SIG-M5 treated with dmso at 0.1 percent for 504 hours (cell line): Measurements from ENCODE around the gene KRT39.
A peak's percentile ranks its signal among the peaks of the same experiment; 100 is the strongest.
"Not testable (repeated sequence)": the region's sequence is repeated elsewhere in the genome, so short reads cannot be mapped to it uniquely, and the experiment has no call there.

Experiments used
- DNase-seq: peaks from one replicate; lab custom pipeline; 2025; ENCODE audit not compliant: unreplicated experiment; lab: John Stamatoyannopoulos, UW

Gene KRT39

DNA sequence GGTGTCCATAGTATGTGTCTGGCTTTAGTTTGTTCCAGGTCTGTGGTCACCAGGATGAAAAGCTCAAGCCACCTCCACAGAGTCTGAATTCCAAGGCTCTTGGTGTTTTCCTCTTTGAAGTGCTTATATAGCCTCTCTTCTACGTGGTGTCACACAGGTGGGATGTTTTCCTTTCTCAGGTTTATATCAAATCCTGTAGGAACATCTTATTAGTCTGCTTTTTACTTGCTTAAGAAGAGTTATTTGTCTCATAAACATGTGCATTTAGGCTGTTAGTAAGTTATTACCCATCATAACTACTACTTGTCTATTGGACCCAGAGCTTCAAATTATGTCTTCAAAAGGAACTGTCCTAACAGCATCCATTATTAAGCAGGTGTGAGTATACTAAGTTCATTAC lies at the start of gene KRT39:
Gene KRT39, minus strand, starts transcription at position 101 of the 400 bp plus-strand sequence. Its CDS starts 92 bp downstream, at position 9.
- DNase-seq = no peak

DNA sequence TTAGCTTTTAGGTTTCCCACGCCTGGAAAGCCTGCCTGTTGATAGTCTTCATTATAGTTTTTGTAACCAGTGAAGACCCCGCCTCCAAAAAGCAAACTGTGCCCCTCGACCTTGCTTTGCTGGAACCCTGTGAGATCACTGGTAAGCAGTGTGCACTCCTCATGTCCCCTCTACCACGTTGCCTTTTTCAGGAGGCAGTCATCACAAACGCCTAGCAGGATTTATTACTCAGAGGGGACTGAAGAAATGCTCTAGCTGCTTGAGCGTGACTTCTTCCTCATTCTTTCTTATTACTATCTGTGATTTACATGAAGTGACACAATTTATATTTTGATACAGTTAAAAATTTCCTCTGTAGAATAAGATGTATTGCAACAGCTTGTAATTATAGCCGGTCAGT lies 48.7 kb upstream of the KRT39 start:
- DNase-seq = no peak

DNA sequence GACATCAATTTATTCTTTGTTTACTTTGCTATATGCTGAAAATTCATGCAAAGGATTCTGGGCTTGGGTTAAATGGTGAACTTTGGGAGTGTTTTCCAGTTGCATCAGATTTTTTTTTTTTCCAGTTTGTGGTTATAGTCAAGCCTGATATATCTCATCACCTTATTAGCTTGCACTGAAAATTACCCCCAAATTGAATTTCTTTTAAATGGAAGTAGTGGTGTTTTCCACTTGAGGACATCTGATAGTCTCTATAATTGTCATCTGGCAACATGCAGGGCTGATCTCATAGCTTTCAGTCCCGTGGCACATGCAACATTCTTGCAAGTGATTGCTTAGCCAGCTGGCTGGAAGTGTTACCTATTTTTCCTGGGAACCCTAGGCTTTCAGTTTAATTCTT lies 46.9 kb upstream of the KRT39 start:
- no peak for DNase-seq

DNA sequence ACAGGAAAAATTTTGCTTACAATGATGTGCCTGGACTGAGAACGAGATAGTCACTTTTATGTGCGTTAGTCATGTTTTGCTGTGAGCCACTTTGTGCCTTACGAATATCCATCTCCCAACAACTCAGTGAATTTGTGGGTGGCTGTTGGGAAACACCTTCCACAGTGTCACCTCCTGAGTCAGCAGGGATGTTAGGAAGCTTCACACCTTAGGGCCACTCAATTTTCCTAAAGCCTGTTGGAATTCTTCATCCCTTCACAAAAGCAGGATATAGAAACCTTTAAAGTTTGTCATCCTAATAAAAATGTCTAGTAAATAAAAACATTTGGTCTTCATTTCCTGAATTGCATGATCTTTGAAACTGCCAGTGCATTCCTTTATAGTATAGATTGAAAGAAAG lies 46.4 kb upstream of the KRT39 start:
- no peak for DNase-seq

DNA sequence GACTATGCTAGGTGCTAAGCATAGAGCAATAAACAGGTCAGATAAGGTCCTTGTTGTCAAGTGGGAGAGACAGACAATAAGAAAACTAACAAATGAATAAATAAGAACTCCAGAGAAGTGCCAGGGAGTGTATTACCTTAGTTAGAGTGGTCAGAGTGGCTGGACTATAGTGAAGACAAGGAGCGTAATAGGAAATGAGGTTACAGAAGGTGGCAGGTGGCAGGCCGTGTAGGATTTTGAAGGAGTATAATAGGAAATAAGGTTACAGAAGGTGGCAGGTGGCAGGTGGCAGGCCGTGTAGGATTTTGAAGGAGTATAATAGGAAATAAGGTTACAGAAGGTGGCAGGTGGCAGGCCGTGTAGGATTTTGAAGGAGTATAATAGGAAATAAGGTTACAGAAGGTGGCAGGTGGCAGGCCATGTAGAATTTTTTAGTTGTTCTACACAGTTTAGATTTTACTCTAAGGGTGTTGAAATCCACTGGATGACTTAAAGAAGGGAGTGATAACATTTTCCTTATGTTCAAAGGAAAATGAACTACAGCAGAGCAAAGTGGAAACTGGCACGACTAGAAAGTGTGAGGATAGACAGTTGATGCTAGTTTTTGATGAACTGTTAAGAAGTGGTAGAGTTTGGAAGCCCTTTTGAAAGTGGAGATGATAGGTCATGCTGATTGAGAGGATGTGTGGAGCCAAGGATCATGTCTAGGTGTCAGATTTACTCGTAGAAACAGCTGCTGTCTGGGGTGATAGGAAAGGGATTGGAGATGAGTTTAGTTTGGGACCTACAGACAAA lies 45.8 kb upstream of the KRT39 start:
- no peak for DNase-seq

DNA sequence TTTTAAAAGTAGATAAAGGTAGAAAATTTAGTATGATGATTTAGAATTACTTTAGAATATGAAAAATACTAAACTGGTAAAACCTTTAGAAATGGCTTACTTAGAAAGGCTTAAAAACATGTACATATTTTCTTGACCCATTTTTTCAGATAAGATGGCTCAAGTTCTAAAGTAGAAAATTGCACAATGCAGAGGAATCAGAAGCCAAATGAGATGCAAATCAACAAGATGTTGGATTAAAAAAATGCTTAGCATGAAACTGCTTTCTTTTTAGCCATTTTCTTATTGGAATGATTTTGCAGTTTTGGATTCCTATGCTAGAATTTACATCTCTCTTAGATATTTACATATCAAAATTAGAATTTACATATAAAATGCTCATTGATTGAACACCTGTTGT lies 43.7 kb upstream of the KRT39 start:
- DNase-seq = no peak

DNA sequence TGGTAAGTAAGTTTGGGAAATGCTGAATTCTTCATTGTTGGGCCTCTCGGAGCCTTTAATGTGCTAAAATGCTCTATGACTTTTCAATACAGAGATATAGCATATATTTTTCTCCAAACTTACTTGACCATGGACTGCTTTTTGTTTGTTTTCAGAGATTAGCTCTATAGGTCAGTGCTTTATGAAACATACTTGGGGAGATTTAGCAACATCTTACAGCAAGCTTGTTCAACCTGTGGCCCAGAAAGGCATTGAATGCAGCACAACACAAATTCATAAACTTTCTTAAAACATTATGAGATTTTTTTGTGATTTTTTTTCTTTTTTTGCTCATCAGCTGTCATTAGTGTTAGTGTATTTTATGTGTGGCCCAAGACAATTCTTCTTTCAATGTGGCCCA lies 43.2 kb upstream of the KRT39 start:
- no peak for DNase-seq

DNA sequence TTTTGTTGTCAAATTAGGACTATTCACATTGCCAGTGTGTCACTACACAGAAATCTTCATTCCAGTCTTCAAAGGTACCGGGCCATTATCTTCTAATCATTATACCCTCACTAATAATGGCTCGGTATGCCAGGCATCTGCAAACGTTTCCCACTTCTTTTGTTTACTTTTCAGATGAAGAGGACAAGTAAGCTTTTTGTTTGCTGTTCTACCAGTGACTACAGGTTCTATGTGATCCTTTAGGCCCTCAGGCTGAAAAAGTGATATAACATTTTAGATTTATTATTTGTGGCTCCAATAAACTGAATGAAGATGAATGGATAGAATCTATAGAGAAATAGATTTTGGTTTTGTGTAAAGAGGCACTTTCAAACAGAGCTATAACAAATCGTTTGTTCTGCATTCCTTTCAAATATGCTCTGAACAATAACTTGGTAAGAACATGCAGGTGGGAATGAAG lies 42.6 kb upstream of the KRT39 start:
- peak; percentile 21 for DNase-seq

DNA sequence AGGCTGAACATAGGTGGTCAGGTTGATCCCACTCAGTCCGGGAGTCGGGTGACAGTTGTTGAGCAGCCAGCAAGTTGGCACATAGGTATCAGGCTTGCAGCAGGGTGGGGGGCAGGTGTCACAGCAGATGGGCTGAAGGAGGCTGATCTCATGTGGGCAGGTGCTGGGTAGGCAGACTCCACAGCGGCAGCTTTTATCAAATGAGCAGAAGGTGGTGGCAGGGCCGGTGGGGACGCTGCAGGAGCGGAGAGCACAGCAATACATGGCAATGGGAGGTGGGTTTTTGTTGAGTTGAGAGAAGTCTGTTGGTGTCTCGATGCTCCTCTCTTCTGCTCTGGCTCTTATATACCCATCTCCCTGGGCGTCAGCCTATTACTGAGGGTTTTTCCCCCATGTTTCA lies 42.1 kb upstream of the KRT39 start, which contains the start of gene KRTAP3-1:
Gene KRTAP3-1, minus strand, starts transcription at position 318 of the 400 bp plus-strand sequence. Its CDS starts 54 bp downstream, at position 264.
- no peak for DNase-seq

DNA sequence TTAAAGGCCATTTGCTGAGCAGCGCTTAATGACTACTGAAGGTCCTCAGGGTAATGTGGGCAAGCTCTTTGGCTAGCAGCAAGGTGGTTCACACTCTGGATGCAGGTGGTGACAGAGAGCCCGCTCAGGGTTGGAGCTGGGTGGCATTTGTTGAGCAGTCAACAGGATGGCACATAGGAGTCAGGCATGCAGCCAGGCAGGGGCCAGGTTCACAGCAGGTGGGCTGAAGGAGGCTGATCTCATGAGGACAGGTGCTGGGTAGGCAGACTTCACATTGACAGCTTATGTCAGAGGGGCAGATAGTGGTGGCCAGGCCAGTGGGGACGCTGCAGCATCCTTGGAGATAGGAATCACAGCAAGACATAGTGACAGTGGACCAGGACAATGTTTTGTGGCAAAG lies 37.6 kb upstream of the KRT39 start:
- DNase-seq = no peak

DNA sequence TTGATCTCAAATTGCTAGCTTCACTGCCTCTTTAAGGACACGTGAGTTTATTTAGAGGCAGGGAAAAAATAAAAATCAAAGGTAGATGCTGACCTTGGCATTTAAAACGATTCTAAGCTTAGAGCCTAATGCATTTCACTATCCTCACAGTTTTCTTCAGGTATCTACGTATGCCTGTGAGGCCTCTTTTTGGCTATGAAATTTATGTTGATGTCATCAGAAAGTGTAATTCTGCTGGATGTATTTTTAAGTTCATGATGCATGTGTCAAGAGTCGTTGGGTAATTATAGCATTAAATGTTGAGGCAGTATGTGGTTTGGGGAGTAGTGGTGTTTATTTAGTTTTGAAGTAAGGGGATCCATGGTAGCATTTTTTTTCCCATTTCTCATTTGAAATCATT lies 37.2 kb upstream of the KRT39 start:
- no peak for DNase-seq

DNA sequence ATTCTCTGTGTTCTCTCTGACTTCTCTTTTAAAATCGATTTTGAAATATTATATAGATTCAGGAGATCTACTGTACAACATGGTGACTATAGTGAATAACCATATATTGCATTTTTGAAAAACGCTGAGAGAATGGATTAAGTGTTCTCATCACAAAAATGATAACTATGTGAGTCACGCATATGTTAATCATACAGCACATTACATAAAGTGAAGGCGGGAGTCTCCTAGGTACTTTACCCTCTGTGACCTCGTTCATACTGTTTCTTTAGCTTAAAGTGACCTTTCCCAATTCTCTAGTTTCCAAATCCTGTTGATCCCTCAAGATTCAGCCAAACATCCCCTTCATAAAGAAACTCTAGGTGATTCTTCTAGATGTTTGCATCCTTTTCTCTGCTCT lies 36.1 kb upstream of the KRT39 start:
- no peak for DNase-seq

DNA sequence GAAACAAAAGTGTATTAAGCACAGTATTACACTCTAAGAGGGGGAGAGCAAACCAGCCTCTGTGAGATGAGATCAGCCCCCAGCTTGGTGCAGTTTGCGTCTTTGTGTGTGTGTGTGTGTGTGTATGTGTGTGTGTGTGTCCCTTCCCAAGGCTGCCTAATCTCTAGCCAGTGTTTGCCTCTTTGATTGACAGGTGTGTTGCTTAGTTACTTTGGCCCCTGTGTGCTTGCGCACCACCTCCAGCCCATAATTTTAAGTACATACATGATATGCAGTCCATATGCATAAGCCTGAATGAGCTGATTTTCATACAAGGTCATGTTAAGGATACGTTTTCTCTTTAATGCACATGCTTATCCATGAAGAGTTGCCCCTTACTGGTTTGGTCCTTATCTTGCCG lies 35.0 kb upstream of the KRT39 start:
- DNase-seq = no peak

DNA sequence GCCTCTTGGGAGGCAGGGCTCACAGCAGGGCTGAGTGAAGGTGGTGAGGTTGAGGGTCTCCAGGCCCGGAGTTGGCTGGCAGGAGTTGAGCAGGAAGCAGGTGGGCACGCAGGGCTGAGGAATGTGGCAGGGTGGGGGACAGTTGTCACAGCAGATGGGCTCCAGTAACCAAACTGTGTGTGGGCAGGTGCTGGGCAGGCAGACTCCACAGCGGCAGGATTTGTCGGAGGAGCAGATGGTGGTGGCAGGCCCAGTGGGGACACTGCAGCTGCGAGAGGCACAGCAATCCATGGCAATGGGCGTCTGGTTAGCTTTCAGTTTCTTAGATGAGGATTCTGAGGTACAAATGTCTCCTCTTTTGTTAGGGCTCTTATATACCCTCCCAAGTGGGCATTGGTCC lies 32.8 kb upstream of the KRT39 start, which contains the start of gene KRTAP3-2:
Gene KRTAP3-2, minus strand, starts transcription at position 344 of the 400 bp plus-strand sequence. Its CDS starts 53 bp downstream, at position 291.
- DNase-seq = not testable (repeated sequence)

DNA sequence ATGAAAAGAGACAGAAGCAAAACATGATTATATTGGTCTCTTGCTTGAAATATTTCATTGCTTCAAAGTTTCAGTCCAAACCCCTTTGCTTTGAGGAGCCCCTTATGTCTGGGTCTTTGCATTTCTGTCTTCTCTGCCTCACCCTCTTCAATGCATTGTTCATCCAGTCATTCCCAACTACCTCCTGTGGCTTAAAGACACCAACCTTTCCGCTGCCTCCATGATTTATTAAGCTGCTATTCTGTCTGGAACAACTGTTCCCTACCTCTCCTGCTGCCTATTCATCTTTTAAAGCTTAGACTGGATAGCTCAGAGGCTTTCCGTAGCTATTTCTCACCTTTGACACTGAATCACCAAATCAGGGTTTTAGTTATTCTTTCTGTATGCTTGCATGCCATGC lies 30.6 kb upstream of the KRT39 start:
- DNase-seq = no peak

DNA sequence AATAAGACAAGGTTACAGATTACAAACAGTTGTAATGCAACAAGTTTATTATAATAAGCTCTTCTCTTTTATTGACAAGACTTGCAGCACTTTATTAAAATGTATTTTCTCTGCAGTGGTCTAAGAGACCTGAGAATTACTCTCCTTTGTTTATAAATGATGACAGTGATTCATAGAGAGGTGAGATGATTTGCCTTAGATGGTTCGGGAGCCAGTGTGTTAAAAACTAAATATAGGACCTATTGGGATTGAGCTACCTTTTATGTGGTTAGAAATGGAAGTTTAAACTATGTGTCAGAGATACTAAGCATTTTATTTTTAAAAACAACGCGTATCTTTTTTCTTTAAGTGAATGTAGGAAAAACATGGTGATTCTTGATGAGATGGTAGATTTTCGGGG lies 30.1 kb upstream of the KRT39 start:
- DNase-seq = no peak

DNA sequence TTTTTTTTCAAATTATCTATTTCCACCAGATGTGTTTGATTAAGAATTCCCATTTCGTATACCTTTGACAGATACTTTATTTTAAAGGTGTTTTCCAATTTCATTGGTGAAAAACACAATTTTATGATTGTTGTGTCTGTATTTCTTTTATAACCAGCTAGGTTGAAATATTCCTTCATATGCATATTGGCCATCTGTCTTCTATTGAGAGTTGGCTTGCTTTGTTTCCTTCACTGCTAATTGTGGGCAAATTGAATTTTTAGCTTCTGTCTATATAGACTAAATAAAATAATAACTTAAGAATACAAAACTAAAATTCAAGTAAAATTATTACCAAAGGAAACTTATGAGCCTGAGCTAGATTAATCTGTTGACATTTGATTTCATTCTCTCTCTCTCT lies 28.4 kb upstream of the KRT39 start:
- no peak for DNase-seq

DNA sequence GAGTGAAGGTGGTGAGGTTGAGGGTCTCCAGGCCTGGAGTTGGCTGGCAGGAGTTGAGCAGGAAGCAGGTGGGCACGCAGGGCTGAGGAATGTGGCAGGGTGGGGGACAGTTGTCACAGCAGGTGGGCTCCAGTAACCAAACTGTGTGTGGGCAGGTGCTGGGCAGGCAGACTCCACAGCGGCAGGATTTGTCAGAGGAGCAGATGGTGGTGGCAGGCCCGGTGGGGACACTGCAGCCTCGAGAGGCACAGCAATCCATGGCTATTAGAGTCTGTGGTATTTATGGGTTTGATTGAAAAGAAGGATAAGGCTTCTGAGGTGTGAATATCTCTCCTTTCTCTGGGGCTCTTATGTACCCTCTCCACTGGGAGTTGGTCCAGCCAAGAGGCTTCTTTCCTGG lies 27.1 kb upstream of the KRT39 start, which contains the start of gene KRTAP3-3:
Gene KRTAP3-3, minus strand, starts transcription at position 326 of the 400 bp plus-strand sequence. Its CDS starts 67 bp downstream, at position 259.
- DNase-seq = no peak

DNA sequence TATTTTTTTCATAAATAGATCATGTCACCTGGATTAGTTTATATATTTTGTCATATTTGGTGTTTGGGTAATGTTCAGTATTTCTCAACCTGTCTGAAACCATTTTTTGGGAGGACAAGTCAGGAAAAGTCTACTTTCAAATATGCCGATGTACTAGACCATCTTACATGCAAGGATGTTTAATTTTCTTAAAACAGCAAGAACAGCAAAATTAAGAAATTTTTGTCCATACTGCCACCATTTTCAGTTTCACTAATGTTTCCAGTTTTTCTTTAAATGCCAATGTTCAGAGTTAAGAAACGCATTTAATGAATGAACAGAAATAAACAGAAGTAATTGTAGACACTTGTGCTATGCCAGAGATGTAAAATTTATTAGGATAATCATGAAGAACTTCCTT lies 26.3 kb upstream of the KRT39 start:
- DNase-seq = no peak

DNA sequence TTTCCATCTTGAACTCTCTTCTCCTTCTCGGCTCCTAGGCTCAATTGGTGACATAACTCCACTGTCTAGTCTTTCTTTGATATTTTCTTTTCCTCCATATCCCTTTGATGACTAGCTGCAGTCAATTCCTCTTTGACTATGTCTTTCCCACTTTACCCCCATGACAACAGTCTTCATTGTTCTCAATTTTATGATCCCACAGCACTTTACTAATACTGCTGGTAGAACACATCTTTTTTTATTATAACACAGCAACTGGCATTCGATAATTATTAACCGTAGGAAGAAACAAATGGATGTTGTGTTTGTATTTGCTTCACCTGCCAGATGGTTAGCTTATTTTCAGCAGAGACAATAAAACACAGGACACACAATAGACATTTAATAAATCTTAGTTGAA lies 25.9 kb upstream of the KRT39 start:
- no peak for DNase-seq

DNA sequence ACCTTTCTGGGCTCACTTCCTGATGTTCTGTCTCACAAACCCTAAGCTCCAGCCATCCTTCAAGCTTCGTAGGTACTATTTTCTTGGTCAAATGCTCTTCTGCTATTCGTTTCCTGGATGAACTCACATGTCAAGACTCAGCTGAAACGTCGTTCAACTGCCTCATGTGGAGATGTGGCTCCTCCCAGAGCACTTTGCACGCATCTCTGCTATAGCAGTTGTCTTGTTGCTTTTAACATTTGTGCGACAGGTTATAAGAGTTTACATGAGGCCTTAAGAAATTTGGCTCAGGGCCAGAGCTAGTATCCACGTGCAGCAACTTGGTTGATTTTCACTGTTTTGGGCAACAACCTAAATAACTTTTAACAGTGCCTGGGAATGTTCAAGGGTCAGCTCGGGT lies 20.2 kb upstream of the KRT39 start:
- DNase-seq = no peak

DNA sequence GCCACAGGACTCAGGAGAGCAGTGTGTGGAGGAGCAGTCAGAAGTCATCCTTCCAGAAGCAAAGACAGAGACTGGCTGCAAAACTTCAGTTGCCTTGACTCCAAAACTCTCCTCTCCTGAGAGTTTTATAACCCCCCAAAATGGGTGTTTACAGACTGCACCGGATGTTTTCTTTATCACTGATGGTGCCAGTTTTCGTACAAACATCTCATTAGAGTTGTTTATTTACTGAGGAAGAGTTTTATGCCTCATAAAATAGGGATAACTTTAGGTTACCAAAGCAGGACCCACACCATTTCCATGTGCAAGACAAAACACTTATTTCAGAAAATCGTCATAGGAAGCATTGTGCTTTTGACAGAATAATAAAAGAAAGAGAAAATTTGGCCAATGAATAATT lies 17.5 kb upstream of the KRT39 start, which contains the start of gene KRT40:
Gene KRT40, minus strand, starts transcription at position 101 of the 400 bp plus-strand sequence. Its CDS starts 53 bp downstream, at position 48.
- no peak for DNase-seq

DNA sequence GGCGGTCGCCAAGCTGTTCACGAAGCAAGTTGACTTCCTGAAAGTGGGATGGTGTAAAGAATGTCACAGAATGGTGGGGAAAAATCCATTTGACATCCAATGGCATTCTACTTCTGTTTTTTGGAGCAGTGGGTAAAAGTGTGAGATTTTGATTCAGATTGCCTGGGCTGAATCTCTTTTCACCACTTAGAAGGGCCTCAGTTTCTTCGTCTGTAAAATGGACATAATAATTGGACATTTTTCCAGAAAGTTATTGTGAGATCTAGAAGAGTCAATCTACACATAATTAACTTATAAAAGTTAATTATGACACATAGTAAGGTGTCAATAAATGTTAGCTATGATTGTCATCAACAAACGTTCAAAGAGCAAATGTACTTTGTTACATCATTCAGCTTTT lies 14.4 kb upstream of the KRT39 start:
- no peak for DNase-seq
